ENCODE data around the gene GRK2. TPM values are rescaled to one million over a fixed set of nuclear protein-coding genes. Genes with fewer than 3 reads are reported as not detected.

GRK2 gene
- total and polyA plus RNA-seq, 2 donors (not counting 3 experiments of a cell fraction or from before 2014, with no cell fraction given) = 57.9 to 62.3 TPM

DNA sequence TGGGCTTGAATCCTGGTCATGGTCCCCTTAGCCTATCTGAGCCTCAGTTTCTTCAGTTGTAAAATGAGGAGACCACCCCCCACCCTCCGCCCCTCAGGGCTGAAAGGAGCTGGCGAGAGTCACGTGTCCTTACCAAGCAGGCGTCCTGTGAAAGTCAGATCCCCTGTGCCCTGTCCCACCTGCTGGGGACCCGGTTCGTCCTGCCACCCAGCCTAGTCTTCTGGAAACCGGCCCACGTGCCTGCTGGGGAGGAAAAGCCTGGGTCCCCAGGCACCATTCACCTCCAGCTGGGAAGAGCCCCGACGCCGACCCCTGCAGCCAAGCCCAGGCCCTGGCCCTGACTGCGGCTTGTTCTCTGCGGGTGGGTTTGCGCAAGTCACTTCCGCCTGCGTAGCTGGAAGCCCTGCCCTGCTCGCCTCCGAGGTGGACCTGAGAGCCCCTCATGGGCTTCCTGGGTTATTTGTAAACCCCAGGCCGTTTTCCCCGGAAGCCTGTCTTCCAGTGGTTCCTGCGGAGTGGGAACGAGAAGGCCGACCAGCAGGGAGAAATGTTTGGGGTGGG is 36.4 kb downstream of the GRK2 start:
- Histone ChIP-seq H3K4me1 (ENCODE audit: control insufficient read depth, extremely low read depth, insufficient read depth, low read length) (peaks cover 3% of the 10 kb centered on the region), H3K27me3 (ENCODE audit: control insufficient read depth in 2 of 2, insufficient read depth in 2 of 2, low read length in 2 of 2) (no peaks in the 10 kb centered on the region), H4K20me1 (replicated peaks; ENCODE audit: control insufficient read depth, extremely low read depth, insufficient read depth, low read length) (no peaks in the 10 kb centered on the region), H3K36me3 (ENCODE audit: control insufficient read depth in 2 of 2, extremely low read depth in 1 of 2, insufficient read depth in 2 of 2, low read length in 2 of 2) (peaks cover 0 to 25% of the 10 kb centered on the region in 2 experiments), H3K27ac (ENCODE audit: insufficient read depth, low read depth, low read length) (no peak overlapping the region), H3K9me1 (replicated peaks; ENCODE audit: control insufficient read depth, extremely low read depth, insufficient read depth, low read length) (no peaks in the 10 kb centered on the region), H3K9ac (replicated peaks; ENCODE audit: extremely low read depth, insufficient read depth, low read length) (no peak overlapping the region), H3K79me2 (ENCODE audit: control insufficient read depth, insufficient read depth, low read length) (no peaks in the 10 kb centered on the region), H3K4me3 (replicated peaks in 1 of 3; ENCODE audit: insufficient read depth in 1 of 3, low read depth in 1 of 3, low read length in 3 of 3) (peak overlapping the region in 1 of 3 experiments; percentile 89), H3K4me2 (ENCODE audit: insufficient read depth, low read length) (peak overlapping the region; percentile 58), H3K9me3 (replicated peaks; ENCODE audit: control insufficient read depth, insufficient read depth, low read length) (no peaks in the 10 kb centered on the region), H2AFZ (ENCODE audit: low read depth, low read length) (no peak overlapping the region)
- no peak for DNase-seq (ENCODE audit: low read depth, low spot score)
- no peak for TF ChIP-seq POLR2AphosphoS5 (IDR thresholded peaks at IDR 0.05; ENCODE audit: insufficient read depth, low read depth, low read length)
- TF ChIP-seq MYC (IDR thresholded peaks at IDR 0.05; ENCODE audit: low read depth, low read length) = no peak
- TF ChIP-seq FOS (IDR thresholded peaks at IDR 0.05; ENCODE audit: borderline replicate concordance, insufficient read depth, low read length) = no peak
- no peak for TF ChIP-seq MAX (IDR thresholded peaks at IDR 0.05; ENCODE audit: insufficient read depth, insufficient read length)
- TF ChIP-seq JUN (IDR thresholded peaks at IDR 0.05; ENCODE audit: borderline replicate concordance, insufficient read depth, insufficient read length, low read depth) = no peak
- TF ChIP-seq EZH2 (IDR thresholded peaks at IDR 0.05; ENCODE audit: borderline replicate concordance, low read depth, low read length, severe bottlenecking) = no peak
- TF ChIP-seq CTCF (IDR thresholded peaks at IDR 0.05; ENCODE audit: extremely low read depth in 1 of 2, insufficient read depth in 1 of 2, low read depth in 1 of 2, low read length in 2 of 2) = no peak
- no peak for TF ChIP-seq GATA2 (IDR thresholded peaks at IDR 0.05; ENCODE audit: insufficient read depth, insufficient read length, low read depth, low read length)
- TF ChIP-seq POLR2A (IDR thresholded peaks at IDR 0.05; ENCODE audit: low read depth, low read length) = no peak
- ChIA-PET POLR2A (interaction anchor here (1.3 kb wide), 1 partner anchor 12 kb away, joined by 6 read pairs; no protein-coding TSS in a partner anchor), CTCF (interaction anchor here (0.7 to 3.1 kb wide), 8 partner anchors 14 to 221 kb away, joined by 3 to 18 read pairs (median 4); partner anchors contain the start of gene ANKRD13D)
- intact Hi-C loops (cut with micrococcal nuclease) (loop anchor here (2.0 kb wide), 1 partner anchor 14 kb away; the partner anchor contains the start of gene ANKRD13D), dilution Hi-C loops (cut with MboI; ENCODE audit: extremely low pct_ligation_motif_present, low sequenced_read_pairs) (no loop called here)
- no TSS peak for BruUV-seq (replicated peaks)
- peak; percentile 60 for FAIRE-seq
